NOMO-1 treated with DMSO at 0.1 percent for 48 hours (cell line): ENCODE data around the gene FSTL1.
"Not testable (repeated sequence)": the region's sequence is repeated elsewhere in the genome, so short reads cannot be mapped to it uniquely, and the experiment has no call there.

ENCODE experiments used
- DNase-seq: peaks from one replicate; lab custom pipeline; 2025; ENCODE audit not compliant: unreplicated experiment; lab: John Stamatoyannopoulos, UW

The FSTL1 gene

DNA sequence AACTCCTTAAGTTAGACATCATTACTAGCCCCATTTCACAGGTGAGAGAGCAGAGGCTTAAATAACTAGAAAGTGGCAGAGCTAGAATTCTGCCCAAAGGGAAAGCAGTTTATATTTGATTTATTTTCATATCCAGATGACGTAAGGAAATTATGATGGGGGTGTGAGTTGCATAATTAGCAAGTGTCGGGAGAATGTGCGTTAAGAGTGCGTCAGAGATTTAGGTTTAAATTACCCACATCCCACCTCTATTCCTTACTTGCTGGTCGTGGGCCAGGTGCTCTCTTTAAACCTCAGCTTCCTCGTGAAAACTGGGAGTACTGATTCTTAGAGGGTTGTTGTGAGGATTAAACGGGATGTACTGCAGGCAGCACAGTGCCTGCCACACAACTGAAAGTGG is 32.3 kb downstream of the FSTL1 start:
- no peak for DNase-seq

DNA sequence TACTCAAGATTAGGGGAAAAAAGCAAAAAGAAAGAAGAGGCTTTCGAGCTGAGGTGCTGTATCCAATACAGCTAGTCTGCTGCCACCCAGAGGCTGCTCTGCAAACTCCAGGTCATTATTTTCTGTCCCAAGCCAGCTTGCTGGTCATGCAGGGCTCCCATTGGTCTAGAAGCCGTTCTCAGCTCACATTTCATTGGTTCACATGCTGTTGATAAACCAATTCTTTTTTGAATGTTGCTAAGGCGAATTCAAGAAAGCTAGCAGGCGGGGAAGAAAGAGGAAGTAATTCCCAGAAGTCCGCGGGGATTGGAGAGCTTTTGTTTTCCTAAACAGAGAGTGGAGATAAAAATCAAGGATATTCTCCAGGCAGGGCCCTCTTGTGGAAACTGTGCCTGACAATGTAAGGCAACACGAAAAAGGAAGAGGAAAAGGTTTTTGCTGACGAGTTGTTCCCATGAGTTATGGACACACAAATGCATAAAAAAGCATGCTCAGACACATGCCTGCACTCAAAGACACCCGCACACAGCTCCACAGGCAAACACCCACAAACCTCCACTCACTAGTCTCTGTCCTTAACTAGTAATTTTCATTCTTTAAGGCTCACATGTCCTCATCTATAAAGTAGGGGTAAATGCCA is 33.4 kb downstream of the FSTL1 start:
- DNase-seq = peak; percentile 98

DNA sequence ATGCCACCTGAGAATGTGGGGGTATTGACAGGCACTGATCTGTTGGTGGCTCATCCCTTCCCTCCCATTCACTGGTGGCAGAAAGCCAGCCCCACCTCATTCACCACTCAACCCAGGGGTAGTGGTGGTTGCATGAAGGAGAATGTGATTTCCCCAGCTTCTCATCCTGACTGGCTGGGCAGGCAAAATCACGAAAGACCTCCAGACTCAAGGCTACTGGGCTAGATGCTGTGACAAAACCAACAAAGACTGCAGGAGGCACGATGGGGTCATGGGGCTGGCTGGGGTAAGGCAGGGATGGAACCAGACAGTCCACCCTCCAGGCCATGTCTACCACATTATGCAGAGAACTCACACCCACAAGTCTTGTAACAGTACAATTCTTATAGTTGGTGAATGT is 33.9 kb downstream of the FSTL1 start:
- no peak for DNase-seq

DNA sequence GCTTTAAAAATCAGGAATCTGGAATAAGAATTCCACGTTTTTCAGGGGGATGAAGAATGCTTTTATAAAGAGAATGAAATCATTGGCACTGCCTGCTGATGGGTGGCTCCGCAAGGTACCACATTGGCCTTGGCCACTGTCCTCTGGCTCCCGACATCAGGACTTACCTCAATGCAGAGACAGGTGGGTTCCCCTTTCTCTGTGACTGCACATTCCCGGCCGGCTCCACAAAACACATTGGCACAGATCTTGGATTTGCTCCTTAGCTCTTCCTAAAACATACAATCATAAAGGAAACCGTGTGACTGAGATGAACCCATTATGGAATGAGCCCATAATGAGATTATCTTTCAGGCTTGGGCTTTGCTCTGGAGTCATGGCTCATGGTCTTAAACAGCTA is 35.0 kb downstream of the FSTL1 start:
- no peak for DNase-seq

DNA sequence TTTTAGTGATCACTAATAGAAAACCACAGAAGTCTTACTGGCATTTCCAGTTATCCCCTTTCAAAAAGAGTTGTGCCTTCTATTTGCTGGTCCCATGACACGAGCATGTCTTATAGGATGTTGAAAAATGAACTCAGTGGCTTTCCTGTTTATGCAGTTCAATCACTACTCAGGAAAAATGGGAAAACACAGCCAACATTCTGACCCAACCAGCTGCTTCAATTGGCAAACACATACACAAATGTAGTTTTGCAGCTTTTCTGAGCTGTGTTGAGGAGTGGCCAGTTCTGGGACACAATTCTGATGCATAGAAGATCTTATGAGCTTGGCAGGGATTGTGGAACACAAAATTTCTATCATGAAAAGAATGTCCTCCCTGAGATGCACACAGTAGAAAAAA is 40.3 kb downstream of the FSTL1 start:
- DNase-seq = no peak

DNA sequence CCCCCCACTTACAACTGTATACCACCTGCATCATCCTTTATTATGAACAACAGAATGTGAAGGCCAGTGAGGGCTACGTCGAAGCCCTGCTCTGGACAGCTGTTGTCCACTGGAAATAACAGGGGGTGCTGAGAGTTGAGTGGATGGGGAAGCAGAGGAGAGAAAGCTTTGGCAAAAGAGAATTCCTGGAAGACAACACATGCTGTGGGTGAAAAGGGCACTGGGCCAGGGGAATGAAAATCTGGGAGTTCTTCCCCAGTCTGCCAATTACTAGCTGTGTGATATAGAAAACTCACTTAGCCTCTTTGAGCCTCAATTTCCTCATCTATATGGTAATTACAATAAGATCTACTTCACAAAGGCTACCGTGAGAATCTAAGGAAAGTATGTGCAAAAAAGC is 40.7 kb downstream of the FSTL1 start:
- DNase-seq = no peak

DNA sequence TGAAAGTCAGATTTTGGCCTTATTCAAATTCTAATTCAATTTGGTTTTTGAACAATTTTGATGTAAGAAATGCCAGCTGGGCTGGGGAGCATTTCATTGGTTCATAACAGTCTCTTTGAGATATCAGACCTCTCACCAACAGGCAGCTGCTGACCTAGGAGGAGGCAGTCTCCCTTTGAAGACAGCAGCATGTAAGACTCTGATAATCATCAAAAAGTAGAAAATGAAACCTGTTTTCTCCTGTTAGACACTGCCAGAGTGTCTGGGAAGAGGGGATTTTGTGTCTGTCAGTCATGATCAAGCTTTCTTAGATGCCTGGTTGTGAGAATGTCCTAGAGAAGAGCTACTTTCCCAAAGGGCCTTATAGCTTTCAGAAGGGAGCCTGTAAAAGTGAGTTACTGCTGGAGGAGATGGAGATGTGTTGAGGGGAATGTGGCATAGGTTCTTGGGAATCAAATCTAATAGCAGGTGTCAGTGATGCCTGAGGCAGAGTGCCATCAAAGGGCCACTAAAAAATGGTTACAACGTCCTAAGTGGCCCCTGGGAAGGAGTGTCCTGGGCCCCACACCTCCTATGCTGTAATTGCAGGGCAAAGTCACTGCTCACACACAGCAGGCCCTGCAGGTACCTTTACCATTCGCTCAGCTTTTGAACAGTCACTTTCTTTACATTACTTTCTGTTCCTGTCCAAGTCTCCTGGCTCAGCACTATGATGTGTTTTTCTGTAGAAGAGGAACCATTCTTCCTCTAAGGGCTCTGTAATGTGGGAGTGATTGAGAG is 43.1 kb downstream of the FSTL1 start:
- peak; percentile 34 for DNase-seq

DNA sequence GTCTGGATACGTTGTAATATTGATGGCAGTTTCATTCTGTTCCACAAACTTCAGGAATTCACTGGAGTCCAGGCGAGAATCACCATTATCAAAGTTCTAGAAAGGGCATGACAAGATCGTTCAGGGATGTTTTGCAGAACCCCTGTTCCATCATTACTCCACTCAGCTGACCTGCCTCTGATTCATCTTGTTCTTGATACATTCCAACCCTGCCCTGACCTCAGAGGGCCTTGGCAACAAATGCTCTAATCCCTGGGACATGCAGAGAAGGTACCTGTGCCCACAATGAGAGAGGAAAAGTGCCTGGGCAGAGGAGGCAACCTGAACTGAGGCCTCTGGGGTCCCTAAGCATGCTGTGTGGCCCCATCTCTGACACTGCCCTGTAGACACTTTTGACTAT is 45.9 kb downstream of the FSTL1 start:
- DNase-seq = no peak

DNA sequence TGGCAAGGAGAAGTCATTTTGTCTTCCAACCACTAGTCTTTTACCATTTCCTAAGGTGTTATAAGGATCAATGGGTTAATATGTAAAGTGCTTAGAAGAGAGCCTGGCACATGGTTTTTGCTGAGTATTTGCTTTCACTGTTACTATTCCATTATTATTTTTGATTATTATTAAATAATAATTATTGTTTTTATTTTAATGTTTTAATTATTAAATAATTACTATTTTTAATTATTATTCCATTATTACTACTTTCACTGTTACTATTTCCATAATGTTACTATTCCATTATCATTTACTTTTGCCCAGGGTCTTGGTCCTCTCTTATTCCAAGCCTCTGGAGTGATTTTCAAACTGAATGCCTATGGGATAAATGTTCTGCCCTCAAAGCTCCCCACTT is 48.5 kb downstream of the FSTL1 start:
- DNase-seq = no peak

DNA sequence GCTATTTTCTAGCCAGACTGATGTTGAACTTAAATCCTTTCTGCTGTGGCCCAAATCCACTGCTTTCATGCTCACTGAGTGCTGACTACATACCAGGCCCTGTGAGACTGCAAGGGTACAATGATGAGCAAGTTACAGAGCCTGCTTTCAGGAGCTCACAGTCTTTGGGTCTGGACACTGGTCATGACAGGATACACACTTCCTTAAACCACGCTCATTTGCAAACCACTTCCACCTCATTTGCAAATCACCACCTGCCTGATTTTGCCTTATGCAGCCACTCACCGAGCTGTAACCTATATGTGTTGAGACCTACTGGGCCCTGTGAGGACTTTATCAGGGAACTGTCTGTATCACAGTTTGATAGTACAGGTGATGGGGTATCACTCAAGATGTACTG is 51.4 kb downstream of the FSTL1 start:
- DNase-seq = peak; percentile 62

DNA sequence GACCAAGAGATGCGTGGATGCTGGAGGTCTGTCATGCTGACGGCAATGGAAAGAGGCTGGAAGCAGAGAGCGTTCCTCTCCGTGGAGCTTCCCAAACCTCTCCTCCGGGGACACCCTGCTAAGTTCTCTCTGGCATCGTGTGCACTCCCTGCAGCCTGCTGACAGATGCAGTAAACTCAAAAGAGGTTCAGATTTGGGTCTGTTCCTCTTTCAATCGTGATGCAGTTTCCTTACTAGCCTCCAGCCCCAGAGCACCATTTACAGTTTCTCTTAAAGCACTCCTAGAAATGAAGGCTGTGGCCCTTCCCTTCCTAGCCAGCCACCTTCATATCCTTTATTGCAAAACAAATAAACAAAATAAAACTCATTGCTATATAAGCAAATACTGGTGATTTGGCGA is 54.3 kb downstream of the FSTL1 start:
- peak; percentile 75 for DNase-seq

DNA sequence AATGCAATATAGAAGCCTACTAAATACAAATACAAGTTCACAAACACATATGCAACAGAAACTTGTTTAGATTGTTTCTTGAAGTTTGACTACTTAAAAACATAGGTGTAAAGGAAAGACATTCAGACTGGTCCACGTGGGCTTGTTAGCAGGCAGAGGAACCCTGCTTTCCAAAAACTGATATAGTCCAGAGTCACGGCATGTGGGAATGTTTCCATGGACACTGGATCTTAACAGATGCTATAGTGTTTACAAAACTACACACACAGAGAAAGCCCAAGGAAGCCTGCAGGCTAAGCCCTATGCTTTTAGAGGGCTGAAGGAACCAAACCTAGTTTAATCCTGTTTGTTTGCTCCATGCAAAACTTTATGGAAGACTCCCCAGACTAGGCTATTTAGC is 56.4 kb downstream of the FSTL1 start:
- no peak for DNase-seq

DNA sequence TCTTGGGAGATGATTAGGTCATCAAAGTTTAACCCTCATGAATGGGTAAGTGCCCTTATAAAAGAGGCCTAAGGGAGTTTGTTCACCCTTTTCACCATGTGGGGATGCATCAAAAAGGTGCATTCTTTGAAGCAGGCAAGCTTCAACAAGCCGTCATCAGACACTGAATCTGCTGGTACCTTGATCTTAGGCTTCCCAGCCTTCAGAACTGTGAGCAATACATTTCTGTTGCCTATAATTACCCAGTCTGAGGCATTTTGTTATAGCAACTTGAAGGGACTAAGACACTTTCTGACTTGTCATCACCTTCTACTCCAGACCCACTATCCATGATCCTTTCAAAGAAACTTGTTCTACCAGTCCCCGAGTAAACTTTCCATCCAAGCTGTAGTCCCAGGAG is 57.0 kb downstream of the FSTL1 start:
- no peak for DNase-seq

DNA sequence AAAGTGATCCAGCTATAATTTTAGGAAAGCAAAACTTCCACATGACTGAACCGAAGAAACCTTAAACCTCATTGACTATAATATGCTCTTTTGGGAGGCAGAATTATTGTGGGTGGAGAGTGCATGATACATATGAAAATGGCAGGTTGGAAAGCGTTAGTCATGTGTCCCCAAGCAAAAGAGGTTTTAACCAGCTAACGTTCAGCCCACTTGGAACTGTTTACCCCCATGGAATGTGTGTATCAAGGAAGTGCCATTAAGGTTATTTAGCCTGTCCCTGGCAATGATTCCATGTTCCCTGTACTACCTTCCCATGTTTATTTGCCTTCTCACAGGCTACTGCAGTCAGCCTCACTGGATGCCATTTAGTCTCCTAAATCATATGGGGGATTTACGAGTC is 57.5 kb downstream of the FSTL1 start:
- DNase-seq = no peak

DNA sequence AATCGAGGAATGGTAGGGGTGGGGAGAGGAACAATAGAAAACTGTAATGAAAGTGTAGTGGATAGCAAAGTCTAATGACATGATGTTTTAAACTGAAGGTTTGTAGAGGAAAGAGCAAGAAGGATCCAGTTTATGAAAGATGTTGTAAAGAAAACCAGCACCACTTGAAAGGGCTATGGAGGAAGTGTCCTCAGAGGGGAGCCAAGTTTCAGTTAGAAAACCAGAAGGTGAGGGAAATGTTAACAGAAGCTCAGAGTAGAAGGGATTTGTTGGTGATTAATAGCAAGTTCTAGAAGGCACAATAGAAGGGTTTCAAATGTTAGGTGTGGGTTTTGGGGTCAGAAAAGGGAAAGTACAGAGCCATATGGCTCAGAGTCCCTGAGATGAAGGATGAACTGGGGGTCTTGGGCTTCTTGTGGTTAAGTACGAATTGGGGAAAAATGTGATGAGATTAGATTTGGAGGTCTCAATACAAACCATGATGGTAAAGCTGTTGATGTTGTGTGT is 67.8 kb downstream of the FSTL1 start:
- DNase-seq = no peak

DNA sequence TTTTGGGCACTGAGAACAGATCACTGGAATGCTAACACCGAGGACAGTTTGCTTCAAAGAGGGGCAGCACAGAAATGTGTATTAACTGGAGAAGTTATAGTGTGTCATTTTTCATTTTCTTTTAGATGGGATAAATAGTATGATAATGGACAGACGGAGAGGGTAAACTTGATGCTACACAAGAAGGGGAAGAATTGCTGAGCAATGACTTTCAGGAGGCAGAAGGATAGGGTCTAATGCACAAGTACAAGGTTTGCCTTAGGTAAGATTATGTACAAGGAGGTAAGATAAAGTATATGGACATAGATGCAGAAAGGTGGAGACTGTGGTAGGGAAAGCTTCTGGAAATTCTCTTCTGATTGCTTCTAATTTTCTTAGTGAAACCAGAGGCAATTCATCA is 69.3 kb downstream of the FSTL1 start:
- no peak for DNase-seq

DNA sequence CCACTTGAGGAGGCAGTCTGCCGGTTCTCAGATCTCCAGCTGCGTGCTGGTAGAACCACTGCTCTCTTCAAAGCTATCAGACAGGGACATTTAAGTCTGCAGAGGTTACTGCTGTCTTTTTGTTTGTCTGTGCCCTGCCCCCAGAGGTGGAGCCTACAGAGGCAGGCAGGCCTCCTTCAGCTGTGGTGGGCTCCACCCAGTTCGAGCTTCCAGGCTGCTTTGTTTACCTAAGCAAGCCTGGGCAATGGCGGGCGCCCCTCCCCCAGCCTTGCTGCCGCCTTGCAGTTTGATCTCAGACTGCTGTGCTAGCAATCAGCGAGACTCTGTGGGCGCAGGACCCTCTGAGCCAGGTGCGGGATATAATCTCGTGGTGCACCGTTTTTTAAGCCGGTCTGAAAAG is 72.8 kb downstream of the FSTL1 start:
- DNase-seq = not testable (repeated sequence)

DNA sequence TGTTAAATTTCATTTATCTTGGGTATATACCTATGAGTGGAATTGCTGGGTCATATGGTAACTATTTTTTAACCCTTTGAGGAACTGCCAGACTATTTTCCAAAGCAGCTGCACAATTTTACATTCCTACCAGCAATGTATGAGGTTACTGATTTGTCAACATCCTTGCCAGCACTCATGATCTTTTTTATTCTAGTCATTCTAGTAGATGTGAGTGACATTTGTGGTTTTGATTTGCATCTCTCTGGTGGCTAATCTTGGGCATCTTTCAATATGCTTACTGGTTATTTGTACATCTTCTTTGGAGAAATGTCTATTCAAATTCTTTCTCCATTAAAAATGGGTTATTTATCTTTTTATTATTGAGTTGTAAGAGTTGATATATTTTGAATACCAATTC is 80.3 kb downstream of the FSTL1 start:
- no peak for DNase-seq

DNA sequence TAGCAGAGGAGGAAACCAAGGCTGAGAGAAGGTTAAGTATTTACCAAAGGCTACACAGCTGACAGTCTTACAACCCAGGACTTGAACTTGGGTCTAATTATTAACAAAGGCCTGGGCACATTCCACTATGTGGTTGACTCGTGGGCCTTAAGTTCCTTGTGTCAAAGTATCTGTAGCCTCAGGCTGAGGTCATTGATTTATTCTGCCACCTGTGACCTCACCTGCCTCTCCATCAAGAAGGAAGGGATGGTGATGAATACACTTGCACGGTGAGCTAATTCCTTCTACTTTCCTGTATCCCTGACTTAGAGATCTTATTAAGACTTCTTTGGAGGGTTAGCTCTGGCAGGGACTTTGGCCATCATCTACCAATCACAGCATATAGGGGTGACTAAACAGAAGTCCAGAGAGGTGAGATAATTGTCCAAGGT is 81.7 kb downstream of the FSTL1 start:
- no peak for DNase-seq

DNA sequence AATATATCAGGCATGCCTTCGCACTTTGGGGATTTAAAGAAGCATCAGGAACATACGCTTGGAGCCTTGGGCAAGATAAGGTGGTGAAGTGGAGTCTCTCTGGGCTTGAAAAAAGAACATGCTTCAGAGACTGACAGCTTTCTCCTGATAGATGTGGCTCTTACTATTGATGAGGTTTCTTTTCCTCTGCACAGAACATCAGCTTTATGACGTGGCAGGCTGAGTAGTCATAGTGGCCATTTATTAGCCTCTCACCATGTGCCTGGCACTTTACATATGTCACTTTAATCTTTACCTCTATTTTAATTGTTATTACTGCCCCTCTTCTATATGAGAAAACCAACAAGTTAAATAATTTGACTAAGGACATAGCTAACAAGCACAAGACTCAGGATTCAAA is 82.6 kb downstream of the FSTL1 start:
- no peak for DNase-seq

DNA sequence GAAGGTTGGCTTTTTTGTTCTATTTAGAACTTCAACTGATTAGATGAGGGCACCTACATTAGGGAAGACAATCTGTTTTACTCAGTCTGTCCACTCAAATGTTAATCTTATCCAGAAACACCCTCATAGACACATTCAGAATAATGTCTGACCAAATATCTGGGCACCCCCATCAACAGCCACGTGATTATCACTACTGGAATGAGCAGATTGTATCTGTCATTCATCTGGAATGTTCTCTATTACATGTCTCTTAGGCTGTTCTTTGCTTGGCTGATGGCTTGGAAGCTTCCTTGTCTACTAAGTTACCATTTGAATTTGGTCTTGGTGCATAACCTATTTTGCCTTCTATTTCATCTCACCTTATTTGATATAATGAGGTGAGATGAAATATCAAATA is 86.0 kb downstream of the FSTL1 start:
- no peak for DNase-seq

DNA sequence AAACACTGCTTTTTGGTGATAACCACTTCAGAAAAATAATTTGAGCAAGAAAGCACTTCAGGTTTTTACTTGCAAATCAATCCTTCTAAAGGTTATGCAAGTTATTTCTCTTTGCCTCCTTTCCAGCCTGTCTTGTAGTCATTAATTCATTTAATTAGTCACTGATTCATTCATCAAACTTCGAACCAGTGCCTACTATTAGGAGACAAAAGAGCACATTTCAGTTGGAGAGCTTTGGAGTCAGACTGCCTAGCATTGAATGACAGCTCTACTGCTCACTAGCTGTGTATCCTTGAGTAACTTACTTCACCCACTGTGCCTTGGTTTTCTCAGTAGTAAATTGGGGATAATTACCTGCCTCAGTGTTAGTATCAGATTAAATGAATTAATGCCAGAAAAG is 86.7 kb downstream of the FSTL1 start:
- no peak for DNase-seq

DNA sequence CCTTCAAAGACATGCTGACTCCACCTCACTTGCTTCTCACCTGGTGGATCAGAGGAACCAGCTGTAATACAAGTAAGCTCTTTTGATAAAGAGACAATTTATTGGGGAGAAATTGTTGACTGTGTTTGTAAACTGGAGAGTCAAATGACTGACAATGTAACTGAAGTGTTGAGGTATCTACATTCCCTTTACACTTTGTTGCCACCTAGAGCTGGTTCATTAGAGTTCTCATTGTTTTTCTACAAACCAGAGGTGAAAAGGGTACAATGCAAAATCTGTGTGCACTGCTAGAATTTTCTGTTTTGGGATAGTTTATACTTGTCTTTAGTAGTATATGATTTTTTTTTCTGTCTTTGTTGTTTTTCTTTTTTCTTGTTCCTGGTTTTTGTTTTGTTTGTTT is 93.0 kb downstream of the FSTL1 start:
- no peak for DNase-seq
